GM18511 (cell line): Measurements from ENCODE around the gene IL1RAPL1.

ENCODE experiments used
- ATAC-seq: cut with Tn5 transposase; IDR thresholded peaks from one replicate; pipeline ENCODE4 v1.9.1; 2021; ENCODE audit warnings: mild to moderate bottlenecking, moderate library complexity; ENCODE audit not compliant: unreplicated experiment

The IL1RAPL1 gene

GRCh38 chrX:29851857-29852605 lies 1264.8 kb downstream of the IL1RAPL1 start:
- no peak for ATAC-seq

DNA sequence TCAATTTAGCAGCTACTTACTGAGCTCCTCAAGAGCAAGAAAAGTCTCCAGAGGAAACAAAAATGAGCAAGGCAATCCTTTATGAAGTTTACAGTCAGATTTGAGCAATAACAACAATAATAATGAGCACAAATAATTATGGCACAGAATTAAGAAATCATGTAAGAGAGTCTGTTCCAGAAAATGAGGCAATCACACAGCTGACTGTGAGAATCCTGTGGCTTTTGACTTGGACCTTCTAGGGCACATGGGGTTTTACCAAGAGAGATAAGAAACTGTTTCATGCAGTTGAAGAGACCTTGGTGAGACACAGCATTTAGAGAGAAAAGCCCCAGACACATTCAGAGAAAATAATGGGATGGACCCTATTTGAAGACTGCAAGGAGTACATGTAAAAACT lies 1265.5 kb downstream of the IL1RAPL1 start:
- no peak for ATAC-seq

- ATAC-seq, result no peak
Observed at GRCh38 chrX:29858714-29859113, 1271.5 kb downstream of the IL1RAPL1 start.

- ATAC-seq, result no peak
Observed at GRCh38 chrX:29862126-29862677, 1275.0 kb downstream of the IL1RAPL1 start.

DNA sequence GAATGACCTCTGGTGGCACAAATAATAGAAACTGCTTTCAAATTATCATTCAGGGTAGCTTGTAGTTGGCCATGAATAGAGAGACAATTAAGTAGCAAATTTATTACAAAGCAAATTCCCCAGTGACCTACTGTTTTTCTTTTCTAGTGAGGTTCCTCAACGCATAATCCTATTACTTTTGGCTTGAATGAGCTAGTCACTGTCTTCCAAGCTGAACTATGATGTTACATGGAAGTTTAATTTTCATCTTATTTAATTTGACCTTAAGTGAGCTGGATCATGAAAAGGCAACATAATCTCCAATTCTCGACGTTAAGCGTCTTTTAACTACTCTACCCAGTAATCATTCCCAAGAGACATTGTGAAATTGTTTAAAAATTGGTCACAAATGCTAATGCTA lies 1280.7 kb downstream of the IL1RAPL1 start:
- ATAC-seq, result no peak

DNA sequence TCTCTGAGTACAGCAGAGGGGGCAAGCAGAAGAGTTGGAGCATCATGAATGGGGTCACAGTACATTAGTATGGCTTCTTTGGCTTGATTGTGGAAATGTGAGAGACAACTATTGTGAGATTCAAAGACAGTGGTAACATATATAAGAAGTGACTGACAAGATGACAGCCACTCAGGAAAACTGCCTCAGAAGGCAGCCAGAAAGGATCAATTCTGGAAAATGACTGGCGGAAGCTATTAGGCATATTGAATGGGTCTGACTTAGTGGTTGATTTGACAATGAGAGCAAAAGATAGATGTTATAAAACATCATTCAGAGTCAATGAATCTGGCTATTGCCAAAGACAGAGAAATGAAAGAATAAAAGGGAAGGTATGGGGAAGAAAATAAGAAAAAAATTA lies 1282.6 kb downstream of the IL1RAPL1 start:
- no peak for ATAC-seq

DNA sequence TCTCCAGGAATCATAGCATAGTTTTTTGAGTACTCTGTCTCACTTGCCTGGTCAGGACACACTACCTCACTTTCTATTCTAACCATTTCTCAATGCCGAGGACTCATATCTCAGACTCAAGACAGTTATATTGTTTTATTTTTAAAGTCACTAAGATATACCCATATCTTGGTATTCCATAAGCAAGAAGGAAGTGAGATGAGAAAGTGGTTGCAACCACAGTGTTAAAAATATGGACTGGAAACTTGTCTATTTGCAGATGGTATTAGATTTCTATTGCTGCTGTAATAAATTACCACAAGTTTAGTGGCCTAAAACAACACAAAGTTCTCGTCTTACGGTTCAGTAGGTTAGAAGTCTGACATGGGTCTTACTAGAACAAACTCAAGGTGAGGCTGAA lies 1283.4 kb downstream of the IL1RAPL1 start:
- ATAC-seq, result peak; percentile 73

DNA sequence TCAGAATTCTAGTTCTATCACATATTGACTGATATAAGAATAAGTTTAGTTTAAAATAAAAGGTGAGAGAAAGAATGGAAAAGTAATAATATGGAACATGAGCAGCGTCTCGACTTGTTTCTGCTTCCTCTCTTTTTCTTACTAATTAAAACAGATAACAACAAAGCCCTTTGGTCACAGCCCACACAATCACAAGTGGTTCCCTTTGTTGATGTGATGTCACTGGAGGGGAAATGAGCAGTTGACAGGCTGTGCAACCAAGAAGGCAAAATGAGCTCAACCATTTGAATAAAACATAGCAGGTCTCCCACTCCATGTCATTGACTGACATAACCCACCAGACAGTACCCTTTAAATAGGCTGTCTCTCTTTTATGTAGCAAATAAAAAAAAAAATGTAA lies 1285.6 kb downstream of the IL1RAPL1 start:
- no peak for ATAC-seq

DNA sequence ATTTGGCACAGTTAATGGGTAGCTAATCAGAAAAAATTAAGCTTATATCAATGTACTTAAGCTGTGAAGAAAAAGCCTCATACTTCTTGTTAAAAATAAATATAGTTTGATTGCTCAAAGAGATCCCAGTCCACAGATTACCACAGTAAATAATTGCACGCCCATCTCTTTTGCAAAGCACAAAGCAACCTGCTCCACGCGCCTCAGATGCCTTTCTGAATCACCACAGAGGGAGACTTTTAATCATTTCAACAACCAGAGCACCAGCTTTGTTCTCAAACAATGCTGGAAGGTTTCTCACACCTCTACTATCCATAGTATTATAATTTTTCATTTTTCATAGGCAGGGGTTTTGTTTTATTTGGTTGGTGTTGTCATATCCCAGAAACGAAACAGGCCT lies 1289.5 kb downstream of the IL1RAPL1 start:
- no peak for ATAC-seq

GRCh38 chrX:29880977-29881376 lies 1293.7 kb downstream of the IL1RAPL1 start:
- ATAC-seq, result peak; percentile 58

- no peak for ATAC-seq
Observed at GRCh38 chrX:29890004-29890403, 1302.8 kb downstream of the IL1RAPL1 start.

GRCh38 chrX:29890646-29891200 lies 1303.5 kb downstream of the IL1RAPL1 start:
- peak; percentile 51 for ATAC-seq

- no peak for ATAC-seq
Observed at GRCh38 chrX:29902004-29902403, 1314.8 kb downstream of the IL1RAPL1 start.

GRCh38 chrX:29903360-29903759 lies 1316.1 kb downstream of the IL1RAPL1 start:
- ATAC-seq, result peak; percentile 56

GRCh38 chrX:29911673-29912072 lies 1324.4 kb downstream of the IL1RAPL1 start:
- peak; percentile 73 for ATAC-seq

- no peak for ATAC-seq
Observed at GRCh38 chrX:29913647-29914046, 1326.4 kb downstream of the IL1RAPL1 start.

GRCh38 chrX:29922607-29923006 lies 1335.4 kb downstream of the IL1RAPL1 start:
- no peak for ATAC-seq

GRCh38 chrX:29926056-29926455 lies 1338.8 kb downstream of the IL1RAPL1 start:
- ATAC-seq, result no peak

DNA sequence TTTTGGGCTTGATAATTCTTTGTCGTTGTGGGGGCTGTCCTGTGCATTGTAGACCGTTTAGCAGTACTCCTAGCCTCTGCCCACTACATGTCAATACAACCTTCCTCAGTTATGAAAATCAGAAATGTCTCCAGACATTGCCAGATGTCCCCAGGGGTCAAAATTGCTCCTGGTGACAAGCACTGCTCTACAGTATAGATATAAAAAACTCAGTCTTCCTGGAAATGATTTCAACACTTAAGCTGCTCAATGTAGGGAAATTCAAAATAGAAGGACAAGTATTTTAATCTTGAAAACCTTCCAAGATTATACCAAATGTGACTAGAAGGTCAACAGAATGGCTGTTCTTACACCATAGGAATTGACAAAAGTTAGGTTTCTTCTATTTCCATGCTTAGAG lies 1339.4 kb downstream of the IL1RAPL1 start:
- ATAC-seq, result no peak

DNA sequence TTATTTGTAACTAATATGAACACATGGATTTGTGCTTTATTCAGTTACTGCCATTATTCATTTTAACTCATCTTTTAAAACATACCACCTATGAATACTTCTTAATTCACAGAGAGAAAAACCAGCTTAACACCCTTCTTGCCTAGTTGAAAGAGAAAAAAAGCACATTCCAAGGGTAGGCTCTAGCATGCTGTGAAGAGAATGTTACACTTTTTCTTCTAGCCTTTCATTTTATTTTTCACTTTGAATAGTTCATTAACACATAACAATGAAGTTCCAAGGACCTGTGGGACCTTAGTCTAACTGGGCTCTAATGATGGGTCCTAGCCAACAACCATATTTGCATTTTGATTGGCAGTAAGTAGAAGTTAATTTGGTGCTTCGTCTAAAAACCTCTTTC lies 1348.2 kb downstream of the IL1RAPL1 start:
- no peak for ATAC-seq

DNA sequence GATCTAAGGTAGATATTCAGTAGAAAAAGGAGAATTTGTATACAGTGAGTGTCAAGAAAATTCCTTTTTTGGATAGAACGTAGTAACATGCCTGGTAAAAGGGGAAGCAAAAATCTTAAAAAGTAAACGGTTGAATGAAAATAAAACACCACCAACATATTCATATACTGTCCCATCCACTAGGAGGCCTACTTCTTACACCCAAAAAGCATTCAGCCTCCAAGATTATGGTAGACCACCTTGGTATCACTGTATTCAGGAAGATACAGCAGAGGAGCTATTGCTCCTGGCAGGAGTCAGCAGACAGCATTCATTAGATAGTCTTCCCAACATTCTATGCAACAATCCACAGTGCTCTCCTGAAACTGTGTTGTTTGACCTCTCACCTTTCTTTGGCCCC lies 1353.5 kb downstream of the IL1RAPL1 start:
- ATAC-seq, result no peak

- no peak for ATAC-seq
Observed at GRCh38 chrX:29941287-29941686, 1354.0 kb downstream of the IL1RAPL1 start.
